Measurements from ENCODE around the gene FBXL16.
A peak's percentile ranks its signal among the peaks of the same experiment; 100 is the strongest.

FBXL16 gene

DNA sequence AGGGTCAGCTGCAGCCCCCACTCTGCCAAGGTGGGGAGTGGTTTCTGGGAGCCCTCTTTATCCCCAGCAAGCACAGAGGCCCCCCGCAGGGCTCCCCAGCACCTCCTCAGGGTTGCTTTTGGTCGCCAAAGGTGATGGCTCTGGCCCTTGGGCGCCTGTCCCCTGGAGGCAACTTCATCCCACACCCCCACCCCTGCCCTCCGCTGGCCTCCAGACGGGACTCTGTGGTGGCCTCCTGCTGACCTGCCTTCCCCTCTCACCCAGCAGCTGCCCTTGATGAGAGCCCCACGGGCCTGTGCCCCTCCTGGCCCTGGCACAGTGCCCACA is 45.5 kb downstream of the FBXL16 start:
- DNase-seq = no peak

DNA sequence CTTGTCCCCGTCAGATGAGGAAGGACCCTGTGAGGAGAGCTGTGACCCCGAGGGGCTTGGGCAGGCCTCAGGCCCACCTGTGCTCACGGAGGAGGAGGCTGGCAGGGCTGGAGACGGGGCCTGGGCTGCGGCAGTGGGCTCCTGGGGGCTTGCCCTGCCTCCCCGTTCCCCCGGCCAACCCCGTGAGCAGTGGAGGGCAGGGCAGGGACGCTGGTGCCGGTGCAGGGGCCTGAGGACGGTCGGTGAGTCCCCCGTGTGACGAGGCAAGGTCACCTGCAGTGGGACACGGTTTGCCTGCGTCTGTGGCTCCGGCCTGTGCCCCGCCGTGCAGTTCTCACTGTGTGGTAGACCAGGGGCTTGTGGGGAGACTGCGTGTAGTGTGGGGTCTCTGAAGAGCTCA is 46.0 kb downstream of the FBXL16 start:
- DNase-seq = no peak

DNA sequence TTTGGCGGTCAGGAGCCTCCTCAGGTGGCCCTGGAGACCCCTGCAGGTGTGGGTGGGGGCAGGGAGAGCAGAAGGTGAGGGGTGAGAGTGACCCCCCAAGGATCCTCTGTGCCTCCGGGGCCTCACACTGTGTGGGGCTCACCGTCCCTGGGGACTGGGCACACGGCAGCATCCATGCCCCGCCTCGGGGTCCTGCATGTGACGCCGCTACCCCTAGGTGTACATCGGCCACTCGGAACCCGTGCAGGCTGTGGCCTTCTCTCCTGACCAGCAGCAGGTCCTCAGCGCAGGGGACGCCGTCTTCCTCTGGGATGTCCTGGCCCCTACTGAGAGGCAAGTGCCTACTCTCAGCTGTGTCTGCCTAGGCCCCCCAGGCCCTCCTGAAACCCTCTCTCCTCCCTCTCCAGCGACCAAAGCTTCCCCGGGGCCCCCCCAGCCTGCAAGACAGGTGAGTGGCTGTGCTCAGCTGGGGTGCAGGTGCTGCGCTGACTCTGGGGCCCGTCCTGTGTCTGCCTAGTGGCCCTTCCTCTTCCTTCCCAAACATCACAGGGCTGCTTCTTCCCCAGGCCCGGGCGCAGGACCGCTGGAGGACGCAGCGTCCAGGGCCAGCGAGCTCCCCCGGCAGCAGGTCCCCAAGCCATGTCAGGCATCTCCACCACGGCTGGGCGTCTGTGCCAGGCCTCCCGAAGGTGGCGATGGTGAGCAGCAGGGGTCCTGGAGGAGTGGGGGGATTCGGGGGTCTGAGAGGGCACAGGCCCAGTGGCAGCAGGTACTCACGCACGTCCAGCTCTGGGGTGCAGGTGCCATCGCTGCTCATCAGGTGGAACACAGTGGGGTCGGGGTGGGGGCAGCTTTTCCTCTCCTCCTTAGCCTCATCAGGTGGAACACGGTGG is 46.7 kb downstream of the FBXL16 start:
- DNase-seq = no peak

DNA sequence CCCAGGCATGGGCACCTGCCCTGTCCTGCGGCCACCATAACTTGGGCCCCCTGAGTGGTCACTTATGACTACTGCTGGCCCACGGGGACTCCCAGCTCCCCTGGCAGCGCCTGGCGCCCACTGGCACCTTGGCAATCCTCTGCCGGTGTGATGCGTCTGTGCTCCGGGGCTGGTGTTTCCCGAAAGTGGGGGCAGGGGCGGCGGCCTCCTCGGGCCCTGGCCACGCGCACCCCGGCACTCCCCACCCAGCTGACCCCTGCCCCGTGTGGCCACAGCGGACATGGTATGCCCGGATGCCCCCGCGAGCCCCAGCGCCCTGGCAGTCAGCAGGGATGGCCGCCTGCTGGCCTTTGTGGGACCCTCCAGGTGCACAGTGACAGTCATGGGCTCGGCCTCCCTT is 48.1 kb downstream of the FBXL16 start:
- no peak for DNase-seq

DNA sequence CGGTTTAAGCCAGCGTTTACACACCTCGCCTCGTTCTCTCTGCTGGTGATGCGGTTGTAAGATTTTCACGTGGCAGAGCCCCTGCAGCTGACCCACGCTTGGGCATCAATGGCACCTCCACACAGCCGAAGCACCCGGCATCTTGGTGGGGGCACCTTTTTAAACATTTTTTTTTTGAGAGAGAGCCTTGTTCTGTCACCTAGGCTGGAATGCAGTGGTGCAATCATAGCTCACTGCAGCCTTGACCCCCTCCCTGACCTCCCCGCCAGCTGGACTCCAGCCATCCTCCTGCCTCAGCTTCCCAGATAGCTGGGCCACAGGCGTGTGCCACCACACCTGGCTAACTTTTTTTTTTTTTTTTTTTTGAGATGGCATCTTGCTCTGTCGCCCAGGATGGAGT is 51.6 kb downstream of the FBXL16 start:
- no peak for DNase-seq

DNA sequence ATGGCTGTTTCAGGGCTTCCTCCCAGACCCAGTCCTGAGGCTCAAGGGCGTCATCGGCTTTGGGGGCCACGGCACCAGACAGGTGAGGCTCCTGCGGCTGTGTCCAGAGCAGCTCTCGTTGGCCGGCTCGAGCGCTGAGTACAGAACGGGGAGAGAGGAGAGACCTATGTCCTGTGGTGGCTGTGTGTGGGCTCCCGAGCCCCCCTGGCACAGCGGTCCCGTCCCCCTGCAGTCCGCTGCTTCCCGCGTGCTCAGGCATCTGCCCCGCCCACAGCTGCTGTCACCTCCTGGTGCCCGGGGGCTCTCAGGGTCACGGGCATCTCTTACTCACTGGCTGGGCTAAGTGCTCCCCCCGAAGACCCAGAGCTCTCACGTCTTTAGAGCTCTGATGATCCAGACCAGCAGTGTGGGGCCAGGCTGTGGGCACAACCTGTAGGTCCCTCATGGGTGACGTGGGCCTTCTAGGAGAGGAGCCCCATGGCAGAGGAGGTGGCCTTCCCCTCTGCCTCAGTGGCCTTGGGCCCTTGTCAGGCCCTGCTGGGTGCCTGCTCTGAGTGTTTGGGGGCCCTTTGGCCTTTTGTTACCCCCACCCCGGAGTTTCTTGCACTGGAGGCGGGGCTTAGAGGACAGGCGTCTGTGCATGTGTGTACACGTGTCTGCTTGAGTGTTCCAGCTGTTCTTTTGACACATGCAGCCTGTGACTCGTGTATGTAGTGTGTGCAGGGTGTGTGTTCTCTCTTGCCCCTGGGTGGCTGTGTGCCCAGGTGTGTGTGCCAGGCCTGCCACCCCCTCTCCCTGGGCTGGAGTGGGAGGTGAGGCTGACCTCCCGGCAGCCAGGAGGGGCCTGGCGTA is 52.9 kb downstream of the FBXL16 start:
- DNase-seq = no peak

DNA sequence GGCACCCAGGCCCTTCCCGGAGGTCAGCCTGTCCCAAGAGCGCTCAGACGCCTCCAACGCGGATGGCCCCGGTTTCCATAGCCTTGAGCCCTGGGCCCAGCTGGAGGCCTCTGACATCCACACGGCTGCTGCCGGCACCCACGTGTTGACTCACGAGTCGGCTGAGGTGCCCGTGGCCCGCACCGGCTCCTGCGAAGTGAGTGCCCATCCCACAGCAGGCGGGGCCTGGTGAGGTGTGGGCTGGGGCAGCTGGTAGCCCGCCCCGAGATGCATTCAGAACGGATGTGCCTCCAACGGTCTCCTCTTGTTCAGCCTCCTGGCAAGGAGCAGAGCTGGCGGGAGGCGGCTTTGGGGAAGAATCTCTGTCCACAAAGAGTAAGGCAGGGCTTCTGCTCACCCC is 53.8 kb downstream of the FBXL16 start:
- DNase-seq = no peak

DNA sequence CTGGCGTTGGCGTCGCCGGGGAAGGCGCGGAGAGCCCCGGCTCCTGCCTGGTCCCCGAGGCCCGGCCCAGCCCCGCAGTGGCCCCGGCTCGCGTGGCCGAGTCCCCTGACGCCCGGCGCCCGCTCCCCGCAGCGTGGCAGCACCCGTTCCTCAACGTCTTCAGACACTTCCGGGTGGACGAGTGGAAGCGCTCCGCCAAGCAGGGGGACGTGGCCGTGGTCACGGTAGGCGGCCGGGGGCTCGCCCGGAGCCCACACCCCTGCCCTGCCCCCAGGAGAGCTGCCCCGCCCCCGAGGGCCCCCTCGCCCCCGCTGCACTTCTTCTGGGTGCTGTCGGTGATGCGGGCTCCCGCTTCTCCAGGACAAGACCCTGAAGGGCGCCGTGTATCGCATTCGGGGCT is 56.0 kb downstream of the FBXL16 start:
- no peak for DNase-seq

DNA sequence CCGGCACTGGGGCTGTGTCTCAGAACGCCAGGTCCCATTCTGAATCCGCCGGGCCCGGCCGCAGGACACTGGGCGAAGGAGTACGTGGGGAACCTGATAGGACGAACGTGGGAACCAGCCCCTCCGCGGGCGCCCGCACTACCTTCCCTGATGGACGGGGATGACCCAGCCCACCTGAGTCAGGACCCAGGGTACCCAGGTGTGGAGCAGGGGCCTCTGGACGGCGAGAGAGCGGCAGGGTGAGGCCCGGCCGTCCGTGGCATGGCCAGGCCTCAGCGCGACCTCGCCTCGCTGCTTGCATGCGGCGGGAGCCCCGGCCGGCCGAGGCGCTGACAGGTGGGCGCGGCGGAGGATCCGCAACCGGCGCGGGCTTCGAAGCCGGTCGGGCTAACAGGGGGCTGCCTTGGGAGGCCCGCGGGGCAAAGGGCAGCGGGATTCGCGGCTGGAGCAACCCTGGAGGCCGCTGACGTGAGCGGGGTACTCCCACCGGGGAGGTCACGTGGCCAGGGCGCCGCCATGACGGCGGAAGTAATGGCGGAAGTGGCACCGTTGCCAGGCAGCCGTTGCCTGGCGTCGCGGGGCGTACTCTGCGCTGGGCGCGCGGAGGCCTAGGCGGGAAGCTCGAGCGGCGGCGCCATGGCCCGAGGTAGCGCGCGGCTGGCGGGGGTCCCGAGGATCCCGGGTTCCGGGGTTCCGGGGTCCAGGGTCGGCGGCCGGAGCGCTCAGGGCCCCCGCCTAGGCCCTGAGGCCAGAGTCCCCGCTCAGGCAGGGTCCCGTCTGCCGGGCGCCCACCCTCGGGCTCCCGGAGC is 56.6 kb downstream of the FBXL16 start, which contains the start of gene WDR90:
Gene WDR90, plus strand, starts transcription at position 585 of the 809 bp plus-strand sequence. Its CDS starts 52 bp downstream, at position 637.
- DNase-seq = peak; percentile 91 to 92

DNA sequence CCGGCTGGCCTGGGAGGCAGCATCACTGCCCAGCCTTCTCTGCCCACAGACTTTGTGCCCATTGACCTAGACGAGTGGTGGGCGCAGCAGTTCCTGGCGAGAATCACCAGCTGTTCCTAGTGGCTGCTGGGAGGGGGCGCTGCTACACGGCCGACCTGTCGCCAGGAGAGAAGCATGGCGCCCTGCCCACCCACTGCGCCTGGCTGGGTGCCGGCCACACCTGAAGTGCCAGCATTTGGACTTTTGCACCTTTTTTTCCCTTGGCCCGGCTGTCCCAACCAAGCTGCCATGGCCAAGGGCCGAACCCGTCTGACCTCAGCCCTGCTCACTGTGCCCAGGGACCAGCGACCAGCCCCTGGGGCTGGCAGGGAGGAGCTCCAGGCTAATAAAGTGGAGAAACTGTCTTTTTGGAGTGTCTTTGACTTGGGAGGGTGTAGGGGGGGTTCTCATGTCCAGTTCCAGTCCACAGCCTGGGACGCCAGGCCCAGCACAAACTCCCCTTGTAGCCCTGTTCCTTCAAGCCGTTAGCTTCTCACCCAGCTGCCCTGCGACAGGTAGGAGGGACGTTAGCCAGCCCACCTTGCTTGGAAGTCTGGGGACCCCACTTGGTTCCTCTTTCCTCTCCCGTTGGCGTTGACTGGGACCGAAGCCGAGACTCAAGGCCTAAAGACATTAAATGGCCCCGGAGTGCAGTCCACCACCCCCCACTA is 57.4 kb downstream of the FBXL16 start:
- DNase-seq = peak; percentile 27 to 54

DNA sequence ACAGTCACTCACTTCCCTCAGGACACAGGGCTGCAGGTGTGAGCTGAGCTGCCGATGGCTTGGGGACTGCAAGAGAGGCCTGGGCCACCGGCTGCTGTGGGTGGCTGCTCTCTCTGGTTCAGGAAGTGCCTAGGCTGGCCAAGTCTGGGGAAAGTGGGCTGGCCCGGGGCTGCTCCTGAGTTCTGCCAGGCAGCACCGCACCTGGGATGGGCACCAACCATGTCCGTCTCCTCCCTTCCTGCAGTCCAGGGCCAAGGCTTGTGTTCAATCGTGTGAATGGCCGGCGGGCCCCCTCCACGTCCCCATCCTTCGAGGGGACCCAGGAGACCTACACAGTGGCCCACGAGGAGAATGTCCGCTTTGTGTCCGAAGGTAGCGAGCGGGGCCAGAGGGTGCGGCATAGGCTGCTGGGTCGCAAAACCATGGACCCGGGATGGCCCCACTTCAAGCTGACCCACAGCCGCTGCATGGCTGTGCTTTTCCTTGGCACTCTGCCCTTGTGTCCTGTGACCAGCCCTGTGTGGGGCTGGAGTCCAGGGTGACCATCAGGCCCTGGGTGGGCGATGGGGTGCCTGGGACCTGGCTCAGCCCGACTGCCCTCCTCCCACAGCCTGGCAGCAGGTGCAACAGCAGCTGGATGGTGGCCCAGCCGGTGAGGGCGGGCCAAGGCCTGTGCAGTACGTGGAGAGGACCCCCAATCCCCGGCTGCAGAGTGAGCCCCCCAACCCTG is 58.3 kb downstream of the FBXL16 start:
- DNase-seq = no peak

DNA sequence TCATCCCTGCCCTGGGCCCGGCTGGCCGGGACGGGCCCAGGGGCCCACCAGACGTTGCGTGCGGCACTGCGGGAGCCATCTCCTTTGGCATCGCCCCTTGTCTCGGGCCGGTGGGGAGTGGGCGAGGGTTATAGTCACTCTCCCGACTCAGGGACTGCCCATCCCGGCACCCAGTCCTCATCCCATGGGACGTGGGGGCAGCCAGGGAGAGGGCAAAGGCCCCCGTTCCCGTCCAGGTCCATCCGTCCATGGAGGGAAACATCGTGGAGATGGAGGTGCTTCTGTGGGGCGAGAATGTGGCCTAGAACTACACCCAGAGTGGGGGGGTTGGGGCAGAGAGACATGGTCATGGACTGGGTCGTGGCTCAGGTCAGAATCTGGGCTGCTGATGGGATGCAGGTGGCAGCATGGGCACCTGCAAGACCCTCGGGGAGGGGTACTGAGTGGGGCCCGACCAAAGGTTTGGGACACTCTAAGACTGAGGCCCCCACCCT is 58.9 kb downstream of the FBXL16 start:
- no peak for DNase-seq

DNA sequence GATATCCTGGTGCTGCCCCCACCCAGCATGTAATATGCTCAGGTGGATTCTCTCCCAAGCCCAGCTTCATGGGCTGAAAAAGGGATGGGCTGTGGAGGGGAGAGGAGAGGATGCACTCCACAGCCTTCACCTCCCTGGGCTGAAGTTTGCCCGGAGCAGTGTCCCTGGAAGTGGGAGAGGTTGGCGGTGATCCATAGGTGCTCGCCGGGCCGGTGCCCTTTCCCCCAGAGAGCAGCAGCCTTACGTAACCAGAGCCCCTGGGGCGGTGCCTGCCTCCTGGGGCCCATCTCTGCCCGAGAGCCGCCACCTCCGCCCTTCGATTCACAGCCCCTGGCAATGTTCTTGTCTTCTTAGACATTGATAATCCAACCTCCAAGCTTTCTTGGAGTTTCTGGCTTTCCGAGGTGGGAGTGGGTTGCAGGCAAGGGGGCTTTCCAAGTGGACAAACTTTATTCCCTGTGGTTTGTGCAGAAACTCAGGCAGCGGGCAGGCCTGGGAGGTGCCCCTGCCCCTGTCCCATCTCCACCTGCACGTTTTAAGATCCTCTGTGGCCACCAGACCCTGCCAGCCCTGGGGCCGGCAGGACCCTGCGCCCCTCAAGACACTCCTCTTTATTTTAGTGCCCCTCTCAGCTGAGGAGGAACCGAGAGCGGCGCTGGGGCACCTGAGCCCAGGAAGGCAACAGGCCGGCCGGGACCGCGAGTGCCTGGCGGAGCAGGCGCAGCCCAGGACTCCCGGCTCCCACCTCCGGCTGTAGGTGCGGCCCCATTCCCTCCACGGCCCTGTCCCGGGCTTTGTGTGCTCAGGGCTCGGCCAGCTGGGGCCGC is 59.5 kb downstream of the FBXL16 start:
- no peak for DNase-seq

DNA sequence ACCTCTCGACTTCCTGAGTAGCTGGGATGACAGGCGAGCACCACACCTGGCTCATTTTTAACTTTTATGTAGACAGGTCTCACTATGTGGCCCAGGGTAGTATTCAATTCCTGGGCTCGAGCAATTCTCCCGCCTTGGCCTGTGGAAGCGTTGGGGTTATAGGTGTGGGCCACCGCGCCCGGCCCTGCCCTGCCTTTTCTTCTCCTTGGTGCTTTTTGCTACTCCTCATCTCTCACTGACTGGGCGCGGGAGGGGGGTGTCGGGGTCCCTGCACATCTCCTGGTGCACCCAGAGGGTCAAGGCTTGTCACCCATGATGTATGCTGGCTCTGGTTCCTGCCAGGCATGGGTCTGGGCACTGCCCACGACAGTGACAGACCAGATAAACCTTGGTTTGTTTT is 61.0 kb downstream of the FBXL16 start:
- no peak for DNase-seq

DNA sequence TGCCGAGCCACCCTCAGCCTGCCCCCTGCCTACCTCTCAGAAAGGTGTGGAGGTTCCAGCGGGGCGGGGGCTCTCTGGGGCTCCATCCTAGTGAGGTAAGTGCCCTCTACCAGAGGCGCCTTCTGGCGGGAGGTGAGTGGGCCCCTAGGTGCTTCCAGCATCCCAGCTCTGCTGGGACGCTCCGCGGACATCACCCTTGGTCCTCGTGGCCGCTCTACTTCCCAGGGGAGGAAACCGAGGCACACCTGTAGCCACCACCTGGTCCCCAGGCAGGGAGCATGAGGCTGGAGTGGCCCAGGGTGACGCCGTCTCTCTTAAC is 62.6 kb downstream of the FBXL16 start:
- no peak for DNase-seq

Measured in stimulated activated CD4-positive, alpha-beta T cell treated with anti-CD3 and anti-CD28 coated beads, Interleukin-4, amount 100 ng/mL, for 4 hours (primary cell).